AG04449 (cell line): ENCODE results near the gene MGAM2.

Experiments used
- CTCF ChIA-PET: fragments of 350-600 bp; formaldehyde crosslinking; extraction: SDS; loops from one replicate; lab custom pipeline; 2021; ENCODE audit warnings: antibody characterized with exemption; lab: Yijun Ruan, JAX
- POLR2A ChIA-PET: fragments of 400-600, 350-600 bp; formaldehyde crosslinking; extraction: SDS; loops from one replicate; lab custom pipeline; 2020; ENCODE audit warnings: antibody characterized with exemption, inconsistent platforms; lab: Yijun Ruan, JAX
- DNase-seq: peaks from one replicate; pipeline ENCODE4 v3.0.0-alpha.2; 2010; ENCODE audit warnings: low read depth, low spot score
- H3K4me3 ChIP-seq: 2 replicates; pipeline ENCODE4 v1.5.1; 2011; ENCODE audit warnings: low read depth, mild to moderate bottlenecking, control low read depth, low read length
- TF ChIP-seq, protein P1 (sequence below): IDR thresholded peaks from one replicate; pipeline ENCODE4 v1.5.1; 2011; ENCODE audit warnings: mild to moderate bottlenecking, moderate library complexity, low read length, control low read depth, inconsistent platforms; ENCODE audit not compliant: insufficient read depth; ENCODE audit errors: missing control alignments

Gene MGAM2

DNA sequence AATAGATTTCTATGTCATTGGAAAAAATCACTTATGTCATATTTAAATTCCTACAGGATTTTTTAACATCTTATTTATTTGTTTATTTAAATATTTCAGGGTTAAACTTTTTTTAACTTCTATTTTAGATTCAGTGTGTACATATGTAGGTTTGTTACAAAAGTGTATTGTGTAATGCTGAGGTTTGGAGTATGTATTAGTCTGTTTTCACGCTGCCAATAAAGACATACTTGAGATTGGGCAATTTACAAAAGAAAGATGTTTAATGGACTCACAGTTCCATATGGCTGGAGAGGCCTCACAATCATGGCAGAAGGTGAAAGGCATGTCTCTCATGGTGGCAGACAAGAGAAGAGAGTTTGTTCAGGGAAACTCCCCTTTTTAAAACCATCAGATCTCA, 65.4 kb downstream of the MGAM2 start:
- POLR2A ChIA-PET: no interaction called here
- H3K4me3 ChIP-seq: no peak overlapping the region
- CTCF ChIA-PET: no interaction called here
- TF ChIP-seq, protein P1, sequence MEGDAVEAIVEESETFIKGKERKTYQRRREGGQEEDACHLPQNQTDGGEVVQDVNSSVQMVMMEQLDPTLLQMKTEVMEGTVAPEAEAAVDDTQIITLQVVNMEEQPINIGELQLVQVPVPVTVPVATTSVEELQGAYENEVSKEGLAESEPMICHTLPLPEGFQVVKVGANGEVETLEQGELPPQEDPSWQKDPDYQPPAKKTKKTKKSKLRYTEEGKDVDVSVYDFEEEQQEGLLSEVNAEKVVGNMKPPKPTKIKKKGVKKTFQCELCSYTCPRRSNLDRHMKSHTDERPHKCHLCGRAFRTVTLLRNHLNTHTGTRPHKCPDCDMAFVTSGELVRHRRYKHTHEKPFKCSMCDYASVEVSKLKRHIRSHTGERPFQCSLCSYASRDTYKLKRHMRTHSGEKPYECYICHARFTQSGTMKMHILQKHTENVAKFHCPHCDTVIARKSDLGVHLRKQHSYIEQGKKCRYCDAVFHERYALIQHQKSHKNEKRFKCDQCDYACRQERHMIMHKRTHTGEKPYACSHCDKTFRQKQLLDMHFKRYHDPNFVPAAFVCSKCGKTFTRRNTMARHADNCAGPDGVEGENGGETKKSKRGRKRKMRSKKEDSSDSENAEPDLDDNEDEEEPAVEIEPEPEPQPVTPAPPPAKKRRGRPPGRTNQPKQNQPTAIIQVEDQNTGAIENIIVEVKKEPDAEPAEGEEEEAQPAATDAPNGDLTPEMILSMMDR: no peak
- no peak for DNase-seq

DNA sequence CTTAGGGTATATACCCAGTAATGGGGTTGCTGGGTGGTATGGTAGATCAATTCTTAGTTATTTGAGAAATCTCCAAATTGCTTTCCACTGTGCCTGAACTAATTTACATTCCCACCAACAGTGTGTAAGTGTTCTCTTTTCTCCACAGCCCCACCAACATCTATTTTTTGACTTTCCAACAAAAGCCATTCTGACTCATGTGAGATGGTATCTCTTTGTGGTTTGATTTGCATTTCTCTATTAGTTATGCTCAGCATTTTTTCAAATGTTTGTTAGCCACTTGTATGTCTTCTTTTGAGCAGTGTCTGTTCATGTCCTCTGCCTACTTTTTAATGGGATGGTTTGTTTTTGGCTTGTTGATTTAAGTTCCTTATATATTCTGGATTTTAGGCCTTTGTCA, 66.4 kb downstream of the MGAM2 start:
- DNase-seq: no peak
- CTCF ChIA-PET: no interaction called here
- TF ChIP-seq, protein P1: no peak
- no peak overlapping the region for H3K4me3 ChIP-seq
- POLR2A ChIA-PET: no interaction called here

DNA sequence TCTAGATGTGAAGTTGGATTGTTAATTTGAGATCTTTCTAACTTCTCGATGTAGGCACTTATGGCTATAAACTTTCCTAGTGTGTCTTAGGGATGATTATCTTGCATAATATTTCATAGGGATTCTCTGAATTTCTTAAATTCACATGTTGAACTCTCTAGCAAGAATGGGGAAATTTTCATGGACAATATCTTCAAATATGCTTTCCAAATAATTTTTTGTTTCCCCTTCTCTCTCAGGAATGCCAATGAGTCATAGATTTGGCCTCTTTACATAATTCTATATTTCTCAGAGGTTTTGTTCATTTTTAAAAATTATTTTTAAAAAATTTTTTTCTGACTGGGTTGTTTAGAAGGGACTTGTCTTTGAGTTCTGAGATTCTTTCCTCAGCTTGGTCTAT, 68.9 kb downstream of the MGAM2 start:
- H3K4me3 ChIP-seq: no peak overlapping the region
- DNase-seq: no peak
- POLR2A ChIA-PET: no interaction called here
- CTCF ChIA-PET: no interaction called here
- TF ChIP-seq, protein P1: no peak

DNA sequence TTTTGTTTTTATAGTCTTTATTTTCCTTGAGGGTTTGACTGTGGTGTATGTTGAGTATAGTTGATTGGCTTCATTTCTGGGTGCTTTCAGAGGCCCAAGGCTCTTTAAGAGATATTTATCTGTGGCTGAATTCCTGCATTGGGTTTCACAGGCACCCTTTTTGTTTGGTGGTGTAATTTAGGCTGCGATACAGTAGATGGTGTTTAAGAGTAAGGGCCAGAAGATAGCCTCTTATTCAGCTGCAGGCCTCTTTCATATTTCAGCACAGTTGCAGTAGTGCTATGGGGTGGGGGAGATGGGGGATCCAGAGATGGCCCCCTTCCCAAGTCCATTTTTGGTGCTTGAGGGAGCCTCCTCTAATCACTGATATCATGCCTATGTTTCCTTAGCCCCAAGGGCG, 69.7 kb downstream of the MGAM2 start:
- H3K4me3 ChIP-seq: no peak overlapping the region
- ChIA-PET POLR2A (no interaction called here), CTCF (no interaction called here)
- TF ChIP-seq, protein P1: no peak
- no peak for DNase-seq

DNA sequence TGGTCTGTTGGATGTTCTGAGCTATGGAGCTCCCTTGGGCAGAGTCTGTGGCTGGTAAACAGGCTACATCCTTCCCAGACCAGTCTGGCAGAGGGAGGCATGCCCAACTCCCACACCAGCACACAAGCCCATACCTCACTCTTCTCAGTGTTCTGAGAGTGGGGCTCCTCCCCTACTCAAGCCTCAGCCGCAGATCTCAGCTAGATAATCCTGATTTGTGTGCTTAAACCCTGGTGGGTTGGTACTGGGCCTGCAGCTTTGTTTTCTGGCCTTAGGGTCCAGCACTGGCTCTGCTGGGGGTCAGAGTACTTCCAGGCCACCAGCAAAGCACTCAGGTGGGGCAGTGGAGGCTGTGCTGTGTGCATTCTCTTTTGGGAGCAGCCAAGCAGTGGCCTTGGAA, 70.4 kb downstream of the MGAM2 start:
- H3K4me3 ChIP-seq: no peak overlapping the region
- POLR2A ChIA-PET: no interaction called here
- CTCF ChIA-PET: interaction anchor here (1.0 kb wide), 1 partner anchor 207 kb away, joined by 3 read pairs; no protein-coding TSS in a partner anchor
- DNase-seq: no peak
- TF ChIP-seq, protein P1: no peak

DNA sequence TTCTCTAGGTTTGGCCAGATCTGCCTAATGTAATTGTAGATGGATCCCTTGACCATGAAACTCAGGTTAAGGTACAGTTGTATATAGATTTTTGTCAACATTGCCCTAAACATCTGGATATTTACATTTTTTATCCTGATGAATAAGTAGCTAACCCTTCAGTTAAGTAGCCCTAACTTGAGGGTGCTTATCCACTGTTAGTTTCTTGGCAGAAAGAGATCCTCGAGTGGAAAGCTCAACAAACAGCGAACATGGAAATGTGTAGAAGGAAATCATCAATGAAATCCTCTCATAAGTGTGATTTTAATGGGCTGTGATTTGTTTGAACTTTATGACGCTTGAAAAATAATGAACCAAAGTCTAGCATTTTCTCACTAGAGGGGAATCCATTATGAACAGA, 73.6 kb downstream of the MGAM2 start:
- CTCF ChIA-PET: interaction anchor here (2.3 kb wide), 1 partner anchor 209 kb away, joined by 14 read pairs; no protein-coding TSS in a partner anchor
- no peak overlapping the region for H3K4me3 ChIP-seq
- DNase-seq: no peak
- POLR2A ChIA-PET: no interaction called here
- TF ChIP-seq, protein P1: no peak
